GM12892 (cell line): ENCODE results near the gene SPATA31D3.

Source experiments
- DNase-seq: peaks from one replicate; pipeline ENCODE4 v3.0.0; 2011; ENCODE audit not compliant: insufficient read length
- FAIRE-seq: peaks from 2 replicates; lab custom pipeline; 2011; peaks lifted over from hg19 to GRCh38; lab: Jason Lieb, UNC
- POLR2A ChIP-seq: IDR thresholded peaks from 2 replicates; pipeline ENCODE4 v1.6.1; 2011; ENCODE audit warnings: low read depth, low read length, control low read depth
- POLR2AphosphoS5 ChIP-seq: IDR thresholded peaks from 2 replicates; pipeline ENCODE4 v1.6.1; 2011; ENCODE audit warnings: low read depth, low read length, control low read depth
- TAF1 ChIP-seq: IDR thresholded peaks from 2 replicates; pipeline ENCODE4 v1.6.1; 2011; ENCODE audit warnings: low read depth, mild to moderate bottlenecking, control low read depth, low read length, borderline replicate concordance

Gene SPATA31D3

DNA sequence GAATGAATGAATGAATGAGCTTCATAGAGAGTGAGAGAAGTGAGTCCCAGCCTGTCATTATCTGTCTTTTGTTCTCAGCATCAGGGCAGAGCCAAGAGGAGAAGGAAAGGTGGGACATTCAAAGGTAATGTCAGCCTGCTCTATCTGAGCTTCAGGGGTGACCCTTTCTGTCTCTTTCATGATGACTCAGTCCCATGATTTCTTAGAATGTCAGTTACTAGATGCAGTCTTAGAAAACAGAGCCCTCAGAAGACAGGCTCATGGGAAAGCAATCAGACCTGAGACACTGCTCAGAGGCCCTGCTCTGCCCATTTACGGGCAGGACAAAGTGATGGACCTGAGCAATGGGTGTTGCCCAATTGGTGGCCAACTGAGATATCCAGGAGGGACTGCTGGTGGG lies 46.4 kb downstream of the SPATA31D3 start:
- FAIRE-seq (no peak), DNase-seq (no peak)
- no peak for TF ChIP-seq POLR2A
- no peak for TF ChIP-seq TAF1
- no peak for TF ChIP-seq POLR2AphosphoS5

DNA sequence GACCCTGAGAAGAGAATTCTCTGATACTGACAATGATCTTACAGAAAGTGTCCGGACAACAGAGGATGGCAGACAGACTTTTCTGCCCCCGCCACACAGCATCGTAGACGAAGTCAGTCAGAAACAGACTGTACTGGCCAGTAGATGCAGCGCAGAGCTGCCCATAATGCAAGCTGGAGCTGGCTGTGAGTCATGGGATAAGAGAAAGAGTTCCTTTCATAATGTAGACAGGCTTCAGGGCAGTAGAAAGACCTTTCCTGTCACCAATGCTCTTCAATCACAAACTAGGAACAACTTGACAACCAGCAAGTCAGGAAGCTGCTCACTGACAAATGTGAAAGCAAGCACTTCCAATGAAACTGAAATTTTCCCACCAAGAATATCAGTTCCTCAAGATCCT lies 50.4 kb downstream of the SPATA31D3 start:
- no peak for FAIRE-seq
- DNase-seq: no peak
- TF ChIP-seq POLR2A (no peak), TAF1 (no peak), POLR2AphosphoS5 (no peak)
